GM23338 (cell line): ENCODE results near the gene GZMB. TPM values are rescaled to one million over a fixed set of nuclear protein-coding genes. Genes with fewer than 3 reads are reported as not detected.

Source experiments
- ATAC-seq: fragments of 200-7000 bp; cut with Tn5 transposase; 3 replicates; pipeline ENCODE4 v1.9.1; 2020
- DNase-seq: peaks from one replicate; pipeline ENCODE4 v3.0.0-alpha.2; 2015; ENCODE audit warnings: low spot score
- H2AFZ ChIP-seq: fragments of 200-600 bp; sonication (generic); 2 replicates; pipeline ENCODE4 v1.8.0; 2016; ENCODE audit warnings: antibody characterized with exemption, mild to moderate bottlenecking, moderate library complexity
- H3F3A ChIP-seq: fragments of 200-600 bp; sonication (generic); replicated peaks from 2 replicates; pipeline ENCODE4 v1.8.0; 2017; ENCODE audit warnings: antibody characterized with exemption, mixed run types, low read depth
- H3K27ac ChIP-seq: fragments of 200-600 bp; sonication (generic); 2 replicates; pipeline ENCODE4 v1.6.1; 2016; ENCODE audit warnings: low read depth
- H3K27me3 ChIP-seq: fragments of 200-600 bp; sonication (generic); 2 replicates; pipeline ENCODE4 v1.8.0; 2016; ENCODE audit warnings: mild to moderate bottlenecking, mixed run types, moderate library complexity; ENCODE audit not compliant: insufficient read depth
- H3K36me3 ChIP-seq: fragments of 200-600 bp; sonication (generic); 2 replicates; pipeline ENCODE4 v1.8.0; 2016; ENCODE audit warnings: mild to moderate bottlenecking; ENCODE audit not compliant: insufficient read depth
- H3K4me1 ChIP-seq: fragments of 200-600 bp; sonication (generic); 2 replicates; pipeline ENCODE4 v1.8.0; 2016; ENCODE audit warnings: mild to moderate bottlenecking, moderate library complexity; ENCODE audit not compliant: insufficient read depth
- H3K4me2 ChIP-seq: fragments of 200-600 bp; sonication (generic); 2 replicates; pipeline ENCODE4 v1.7.1; 2017; ENCODE audit warnings: mixed run types
- H3K4me3 ChIP-seq: fragments of 200-600 bp; sonication (generic); 2 replicates; pipeline ENCODE4 v1.6.1; 2016; ENCODE audit warnings: mixed run types
- H3K79me2 ChIP-seq: fragments of 200-600 bp; sonication (generic); replicated peaks from 2 replicates; pipeline ENCODE4 v1.8.0; 2017; ENCODE audit warnings: mild to moderate bottlenecking; ENCODE audit not compliant: insufficient read depth
- H3K9me2 ChIP-seq: fragments of 200-600 bp; sonication (generic); 2 replicates; pipeline ENCODE4 v1.8.0; 2017; ENCODE audit not compliant: insufficient read depth
- H4K20me1 ChIP-seq: fragments of 200-600 bp; sonication (generic); replicated peaks from 2 replicates; pipeline ENCODE4 v1.8.0; 2017; ENCODE audit warnings: mild to moderate bottlenecking; ENCODE audit not compliant: insufficient read depth
- H3K27ac Mint-ChIP-seq: 2 replicates; pipeline ENCODE4 v1.8.0; 2020; ENCODE audit warnings: inconsistent platforms, mild to moderate bottlenecking, moderate library complexity, mixed read lengths
- H3K27me3 Mint-ChIP-seq: 3 replicates; pipeline ENCODE4 v1.8.0; 2022; ENCODE audit warnings: low read depth, mild to moderate bottlenecking, moderate library complexity, mixed read lengths, inconsistent platforms; ENCODE audit not compliant: insufficient read depth, poor library complexity
- H3K36me3 Mint-ChIP-seq: 3 replicates; pipeline ENCODE4 v1.8.0; 2021; ENCODE audit warnings: low read depth, mild to moderate bottlenecking, inconsistent platforms, moderate library complexity, mixed read lengths
- H3K4me1 Mint-ChIP-seq: 3 replicates; pipeline ENCODE4 v1.8.0; 2020; ENCODE audit warnings: mild to moderate bottlenecking, inconsistent platforms, mixed read lengths
- H3K4me3 Mint-ChIP-seq: 3 replicates; pipeline ENCODE4 v1.8.0; 2021; ENCODE audit warnings: moderate library complexity, mild to moderate bottlenecking, inconsistent platforms, mixed read lengths
- H3K9me3 Mint-ChIP-seq: 3 replicates; pipeline ENCODE4 v1.8.0; 2020; ENCODE audit warnings: moderate library complexity, mild to moderate bottlenecking, inconsistent platforms, mixed read lengths
- CTCF ChIP-seq, 2 experiments: fragments of 200-600 bp in 1 of 2; sonication (generic) in 1 of 2; conservative IDR thresholded peaks; 2 replicates each; pipeline versions ENCODE4 v1.5.1 to v1.6.1; 2016 to 2017; ENCODE audit warnings: antibody characterized with exemption in 2 of 2, low read depth in 2 of 2, mild to moderate bottlenecking in 2 of 2, moderate library complexity in 1 of 2
- ETS1 ChIP-seq: IDR thresholded peaks from 2 replicates; pipeline ENCODE4 v1.6.1; 2016; ENCODE audit warnings: antibody characterized with exemption
- EZH2phosphoT487 ChIP-seq: fragments of 200-600 bp; sonication (generic); IDR thresholded peaks from one replicate; pipeline ENCODE4 v1.8.1; 2018; ENCODE audit warnings: antibody characterized with exemption; ENCODE audit not compliant: unreplicated experiment
- NANOG ChIP-seq: IDR thresholded peaks from 2 replicates; pipeline ENCODE4 v1.6.1; 2016; ENCODE audit warnings: antibody characterized with exemption, borderline replicate concordance
- ZNF114 ChIP-seq: fragments of 250-450 bp; sonication (Bioruptor Pico); IDR thresholded peaks from 2 replicates; pipeline ENCODE4 v1.5.0; 2020; ENCODE audit warnings: mild to moderate bottlenecking, moderate library complexity
- ZNF462 ChIP-seq: fragments of 250-450 bp; sonication (Bioruptor Pico); IDR thresholded peaks from 2 replicates; pipeline ENCODE4 v1.5.0; 2020; ENCODE audit warnings: mild to moderate bottlenecking, moderate library complexity
- polyA plus RNA-seq: library from polyadenylated mRNA; unstranded; fragments of >200 nt; fragmentation: Nextera tagmentation; extraction: Ambion mirVana; gene quantifications from 2 replicates; pipeline ENCODE4 v1.2.1, GENCODE V29; 2016
- total RNA-seq: library from RNA; depleted of rRNA; stranded (reverse); fragments of >200 nt; shearing (Covaris generic); gene quantifications from 2 replicates; pipeline ENCODE4 v1.2.3, GENCODE V29; 2014

The GZMB gene
- total and polyA plus RNA-seq, 2 experiments from 2014 or later: not detected

- TF ChIP-seq ZNF462 (no peak), ZNF114 (CRISPR knock-in tag) (no peak), EZH2phosphoT487 (no peak), CTCF (conservative IDR thresholded peaks at IDR 0.05; ENCODE audit: low read depth in 2 of 2) (no peak)
Observed at GRCh38 chr14:24633353-24633752, 637 bp downstream of the GZMB start (continued).

- H3K27ac ChIP-seq: no peak overlapping the region
- Mint-ChIP-seq H3K27me3 (no peaks in the 10 kb centered on the region), H3K27ac (no peak overlapping the region), H3K4me1 (no peaks in the 10 kb centered on the region), H3K36me3 (no peaks in the 10 kb centered on the region; the same call in 2 of the 3 replicates), H3K4me3 (no peak overlapping the region), H3K9me3 (peaks cover 3% of the 10 kb centered on the region; the same call in 1 of the 3 replicates)
- no peaks in the 10 kb centered on the region for H3K36me3 ChIP-seq
- H3K4me2 ChIP-seq: no peak overlapping the region
- ATAC-seq: no peak
- H3K4me1 ChIP-seq: no peaks in the 10 kb centered on the region
- H3K79me2 ChIP-seq: no peaks in the 10 kb centered on the region
- H3K27me3 ChIP-seq: no peaks in the 10 kb centered on the region
- H3K9me2 ChIP-seq: no peaks in the 10 kb centered on the region
- H4K20me1 ChIP-seq: no peaks in the 10 kb centered on the region
- no peak overlapping the region for H2AFZ ChIP-seq
- DNase-seq: no peak
- H3F3A ChIP-seq: no peaks in the 10 kb centered on the region
- H3K4me3 ChIP-seq: no peak overlapping the region
- TF ChIP-seq EZH2phosphoT487: no peak
- TF ChIP-seq ETS1: no peak
- no peak for TF ChIP-seq NANOG
- TF ChIP-seq ZNF462: no peak
- no peak for TF ChIP-seq ZNF114 (CRISPR knock-in tag)
Observed at GRCh38 chr14:24632761-24633160, 1.2 kb downstream of the GZMB start.
